HEK293T (cell line): ENCODE results near the gene CHADL.

Experiments used
- FOXA1 ChIP-seq: fragments of 450-650 bp; IDR thresholded peaks from 2 replicates; pipeline ENCODE4 v1.6.1; 2016; ENCODE audit warnings: mild to moderate bottlenecking
- NFRKB ChIP-seq: fragments of 450-650 bp; IDR thresholded peaks from 2 replicates; pipeline ENCODE4 v1.6.1; 2016; ENCODE audit warnings: mild to moderate bottlenecking, moderate library complexity
- TARDBP ChIP-seq: fragments of 450-650 bp; IDR thresholded peaks from 2 replicates; pipeline ENCODE4 v1.6.1; 2016

DNA sequence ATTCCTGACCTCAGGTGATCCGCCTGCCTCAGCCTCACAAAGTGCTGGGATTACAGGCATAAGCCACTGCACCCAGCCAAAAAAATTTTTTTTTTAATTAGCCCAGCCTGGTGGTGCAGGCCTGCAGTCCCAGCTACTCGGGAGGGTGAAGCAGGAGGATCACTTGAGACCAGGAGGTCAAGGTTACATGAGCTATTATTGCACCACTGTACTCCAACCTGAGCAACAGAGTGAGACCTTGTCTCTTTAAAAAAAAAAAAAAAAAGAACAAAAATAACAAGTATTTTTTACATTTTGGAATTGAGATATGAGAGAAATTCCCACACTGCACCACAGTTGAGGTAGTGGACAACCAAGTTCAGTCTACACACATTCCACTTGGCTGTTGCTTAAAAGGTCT, 49.3 kb downstream of the CHADL start:
- TF ChIP-seq NFRKB = no peak
- no peak for TF ChIP-seq TARDBP
- TF ChIP-seq FOXA1 = no peak
